Activated naive CD4-positive, alpha-beta T cell (primary cell): ENCODE data around the gene INCA1.

Source experiments
- DNase-seq, 4 experiments: peaks; one replicate each; lab custom pipeline; 2025; lab: John Stamatoyannopoulos, UW

INCA1 gene

DNA sequence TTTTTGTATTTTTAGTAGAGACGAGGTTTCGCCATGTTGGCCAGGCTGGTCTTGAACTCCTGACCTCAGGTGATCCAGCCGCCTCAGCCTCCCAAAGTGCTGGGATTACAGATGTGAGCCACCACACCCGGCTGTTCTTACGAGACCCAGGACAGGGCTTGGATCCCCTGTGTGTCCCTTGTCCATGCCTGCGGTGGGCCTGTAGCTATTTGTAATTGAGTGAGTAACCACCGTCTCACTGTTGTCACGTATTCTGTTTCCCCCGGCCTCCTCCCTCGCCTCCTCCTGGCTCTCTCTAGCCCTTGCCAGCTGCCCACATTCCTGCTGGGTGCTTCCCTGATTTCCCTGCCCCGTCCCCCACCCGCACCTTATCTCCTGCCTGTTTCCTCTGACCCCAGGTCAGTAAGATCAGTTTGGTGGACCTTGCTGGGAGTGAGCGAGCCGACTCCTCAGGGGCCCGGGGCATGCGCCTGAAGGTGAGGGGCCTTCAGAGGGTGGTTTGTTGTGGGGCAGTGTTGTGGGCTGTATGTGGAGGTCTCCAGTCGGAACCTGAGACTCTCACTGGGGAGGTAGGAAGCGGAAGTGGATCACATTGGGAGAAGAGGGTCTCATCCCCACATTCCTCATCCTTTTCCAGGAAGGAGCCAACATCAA lies 6.0 kb upstream of the INCA1 start:
- DNase-seq: no peak

DNA sequence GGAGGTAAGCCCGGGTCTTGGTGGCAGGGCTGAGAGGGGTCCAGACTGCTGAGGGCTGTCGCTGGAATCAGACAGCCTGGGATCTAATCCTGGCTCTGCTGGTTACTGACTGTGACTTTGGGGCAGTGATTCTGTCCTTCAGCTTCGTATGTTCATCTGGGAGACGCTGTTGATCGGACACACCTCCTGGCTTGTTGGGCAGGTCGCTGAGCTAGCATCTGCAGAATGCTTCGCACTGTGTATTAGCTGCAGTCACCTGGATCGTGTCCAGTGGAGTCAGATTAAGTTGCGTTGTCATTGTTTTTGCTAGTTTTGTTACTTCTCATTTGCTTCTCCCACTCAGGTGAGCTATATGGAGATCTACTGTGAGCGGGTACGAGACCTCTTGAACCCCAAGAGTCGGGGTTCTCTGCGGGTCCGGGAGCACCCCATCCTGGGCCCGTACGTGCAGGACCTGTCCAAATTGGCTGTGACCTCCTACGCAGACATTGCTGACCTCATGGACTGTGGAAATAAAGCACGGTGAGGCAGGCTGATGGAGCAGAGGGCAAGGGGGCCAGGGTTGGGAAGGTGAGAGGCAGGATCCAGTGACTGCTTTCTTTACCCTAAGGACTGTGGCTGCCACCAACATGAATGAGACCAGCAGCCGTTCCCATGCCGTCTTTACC lies 4.9 kb upstream of the INCA1 start:
- DNase-seq: no peak

DNA sequence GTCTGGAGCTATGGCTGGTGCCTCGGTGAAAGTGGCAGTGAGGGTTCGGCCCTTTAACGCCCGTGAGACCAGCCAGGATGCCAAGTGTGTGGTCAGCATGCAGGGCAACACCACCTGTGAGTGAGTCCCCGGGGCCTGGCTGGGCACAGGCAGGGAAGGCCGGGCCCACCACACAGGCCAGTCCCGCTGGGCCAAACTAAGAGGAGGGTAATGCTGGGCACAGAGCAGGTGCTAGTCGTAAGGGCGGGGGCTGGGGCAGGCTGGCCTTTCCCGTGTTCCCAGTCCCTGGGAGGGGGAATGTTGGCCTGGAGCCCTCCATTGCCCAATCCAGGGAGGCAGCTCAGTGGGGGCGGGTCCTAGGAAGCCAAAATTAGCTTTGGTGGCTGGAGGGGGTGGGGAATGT lies 2.9 kb upstream of the INCA1 start:
- no peak for DNase-seq

DNA sequence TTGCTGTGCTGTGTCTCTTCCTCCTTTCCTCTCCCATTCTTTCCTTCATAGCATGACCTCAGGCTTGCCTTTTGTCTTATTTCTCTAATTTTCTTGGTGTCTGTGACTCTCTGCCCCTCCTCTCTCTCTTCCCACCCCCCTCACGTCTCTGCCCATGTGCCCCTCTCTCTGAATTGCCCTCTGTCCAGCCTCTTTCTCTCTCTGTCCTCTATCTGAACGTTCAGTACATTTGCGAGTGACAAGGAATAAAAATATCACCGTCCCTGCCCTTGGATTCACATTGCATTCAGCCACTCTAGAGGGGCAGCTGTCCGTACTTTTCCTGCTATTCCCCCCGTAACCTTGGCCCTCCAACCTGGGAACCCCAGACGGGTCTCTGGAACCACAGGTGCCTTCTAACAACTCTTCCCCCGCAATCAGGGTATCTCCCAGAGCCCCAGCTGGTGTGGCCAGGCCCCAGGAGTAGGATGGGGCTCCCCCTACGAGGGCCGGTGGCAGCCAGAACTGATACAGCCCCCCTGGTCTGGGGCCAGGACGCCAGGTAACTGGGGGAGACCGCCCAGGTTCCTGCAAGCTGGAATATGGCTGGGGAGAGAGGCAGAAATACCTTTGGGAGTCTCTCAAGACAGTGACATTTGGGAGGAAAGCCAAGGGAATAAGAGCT lies 2.2 kb upstream of the INCA1 start:
- DNase-seq: no peak

DNA sequence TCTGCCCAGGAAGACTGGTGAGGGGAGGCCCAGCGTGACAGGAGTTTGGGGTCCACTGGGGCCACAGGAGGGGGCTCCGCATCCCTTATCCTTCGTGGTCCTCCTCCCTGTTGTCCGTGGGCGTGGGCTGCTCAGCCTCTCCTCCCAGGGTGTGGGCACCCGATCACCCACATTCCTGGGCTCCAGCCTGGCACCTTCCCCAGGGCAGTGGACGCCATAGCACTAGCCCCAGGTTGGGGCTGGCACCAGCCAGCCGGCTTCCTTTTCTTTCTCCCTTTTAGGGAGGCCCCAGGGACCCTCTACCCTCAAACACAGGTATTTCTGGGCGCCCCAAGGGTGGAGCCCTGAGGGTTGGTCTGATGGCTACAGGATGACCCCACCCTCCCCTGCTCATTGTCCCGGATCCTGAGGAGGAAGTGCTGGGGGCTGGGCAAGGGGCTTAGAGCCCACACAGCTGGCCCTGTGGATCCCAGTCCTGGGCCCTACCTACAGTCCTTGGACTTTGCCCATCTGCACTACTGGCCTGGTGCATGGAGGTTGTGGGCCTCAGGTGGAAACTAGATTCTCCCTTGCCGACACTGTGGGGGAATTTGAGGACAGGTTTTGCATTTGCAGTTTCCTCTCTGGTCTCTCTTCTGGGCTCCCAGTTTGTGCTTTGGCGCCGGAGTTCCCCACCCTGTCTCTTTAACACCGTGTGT lies 1.6 kb upstream of the INCA1 start:
- no peak for DNase-seq

DNA sequence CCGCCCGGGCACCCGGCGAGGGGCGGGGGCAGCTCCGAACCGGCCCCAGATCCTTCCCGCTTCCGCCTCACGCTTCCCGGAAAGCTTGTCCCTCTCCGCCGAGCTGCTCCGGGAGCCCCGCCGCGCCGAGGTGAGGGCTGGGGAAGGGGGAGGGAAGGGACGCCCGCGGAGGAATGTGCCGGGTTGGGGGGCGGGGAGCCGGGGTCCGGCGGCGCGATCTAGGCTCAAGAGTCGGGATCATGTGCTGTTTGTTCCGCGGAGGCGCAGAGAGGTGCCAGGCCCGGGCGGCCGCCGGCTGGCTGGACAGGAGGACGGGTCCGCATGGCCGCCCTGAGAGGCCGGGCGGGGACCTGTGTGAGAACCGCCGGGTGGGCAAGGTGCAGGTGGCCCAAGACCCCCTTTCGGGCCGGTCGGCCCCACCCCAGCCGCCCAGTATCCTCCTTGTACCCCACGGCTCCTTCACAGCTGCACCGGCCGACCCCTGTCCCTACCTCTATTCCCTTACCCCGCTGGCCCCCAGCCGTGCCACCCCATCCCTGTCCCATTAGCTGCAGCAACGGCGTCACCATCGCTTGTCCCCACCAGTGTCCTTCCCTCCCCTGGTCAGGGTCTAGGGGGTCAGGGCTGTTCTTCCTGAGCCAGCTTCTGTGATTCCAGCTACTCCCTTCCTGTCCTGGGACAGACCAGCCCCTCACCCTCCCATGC lies 857 bp upstream of the INCA1 start:
- peak in 1 of 4 experiments; percentile 42 for DNase-seq

DNA sequence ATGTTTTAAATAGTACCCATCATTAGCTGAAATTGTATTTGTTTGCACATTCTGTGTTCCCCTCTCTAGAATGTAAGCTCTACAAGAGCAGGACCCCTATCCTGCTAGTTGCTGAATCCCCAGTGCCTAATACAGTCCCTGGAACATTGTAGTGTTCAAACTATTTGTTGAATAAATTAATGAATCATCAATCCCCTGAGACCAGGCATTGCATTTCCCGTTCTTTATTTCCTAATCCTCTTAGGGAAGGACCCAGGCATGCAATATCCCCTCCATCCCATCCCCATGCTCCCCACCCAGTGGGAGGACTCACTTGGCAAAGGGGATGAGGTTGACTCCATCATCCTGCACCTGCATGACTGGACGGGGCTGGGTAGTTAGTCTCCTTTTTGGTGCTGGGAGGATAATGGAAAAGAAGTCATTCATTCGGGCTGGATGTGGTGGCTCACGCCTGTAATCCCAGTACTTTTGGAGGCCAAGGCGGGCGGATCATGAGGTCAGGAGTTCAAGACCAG lies 3.2 kb downstream of the INCA1 start:
- no peak for DNase-seq

DNA sequence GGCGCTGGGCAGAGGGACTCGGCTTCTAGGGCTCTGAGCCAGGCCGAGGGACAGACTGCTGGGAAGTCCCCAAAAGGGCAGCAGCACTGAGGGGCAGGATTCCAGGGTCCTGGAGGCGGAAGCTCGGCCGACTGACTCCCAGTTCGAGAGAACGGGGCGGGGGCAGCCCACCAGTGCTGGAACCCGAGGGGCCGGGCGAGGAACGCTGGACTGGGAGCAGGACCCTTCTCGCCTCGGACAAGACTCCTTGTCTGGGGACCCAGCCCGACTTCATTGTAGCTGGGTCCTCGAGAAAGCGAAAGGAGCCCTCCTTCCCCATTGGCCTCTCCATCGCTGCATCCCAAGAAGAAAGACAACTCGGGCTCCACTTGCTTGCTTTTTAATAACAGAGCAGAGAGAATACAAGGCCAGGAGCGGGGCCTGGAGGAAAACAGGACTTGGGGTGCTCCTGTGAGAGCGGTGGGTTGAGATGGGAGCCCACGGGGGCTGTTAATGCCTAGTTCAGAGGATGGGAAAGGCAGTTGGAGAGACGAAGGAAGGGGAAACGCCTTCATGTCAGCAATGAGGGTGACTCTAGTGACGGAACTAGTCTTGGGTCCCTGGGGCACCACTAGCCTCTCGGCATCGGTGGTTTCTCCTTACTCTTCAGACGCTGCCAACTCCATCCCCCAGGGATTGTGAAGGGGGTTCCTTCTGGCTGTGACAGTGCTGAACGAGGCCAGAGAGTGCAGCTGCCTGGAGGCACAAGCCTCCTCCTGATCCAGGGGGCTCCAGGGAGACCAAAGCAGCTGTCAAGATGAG lies 9.4 kb downstream of the INCA1 start:
- no peak for DNase-seq

DNA sequence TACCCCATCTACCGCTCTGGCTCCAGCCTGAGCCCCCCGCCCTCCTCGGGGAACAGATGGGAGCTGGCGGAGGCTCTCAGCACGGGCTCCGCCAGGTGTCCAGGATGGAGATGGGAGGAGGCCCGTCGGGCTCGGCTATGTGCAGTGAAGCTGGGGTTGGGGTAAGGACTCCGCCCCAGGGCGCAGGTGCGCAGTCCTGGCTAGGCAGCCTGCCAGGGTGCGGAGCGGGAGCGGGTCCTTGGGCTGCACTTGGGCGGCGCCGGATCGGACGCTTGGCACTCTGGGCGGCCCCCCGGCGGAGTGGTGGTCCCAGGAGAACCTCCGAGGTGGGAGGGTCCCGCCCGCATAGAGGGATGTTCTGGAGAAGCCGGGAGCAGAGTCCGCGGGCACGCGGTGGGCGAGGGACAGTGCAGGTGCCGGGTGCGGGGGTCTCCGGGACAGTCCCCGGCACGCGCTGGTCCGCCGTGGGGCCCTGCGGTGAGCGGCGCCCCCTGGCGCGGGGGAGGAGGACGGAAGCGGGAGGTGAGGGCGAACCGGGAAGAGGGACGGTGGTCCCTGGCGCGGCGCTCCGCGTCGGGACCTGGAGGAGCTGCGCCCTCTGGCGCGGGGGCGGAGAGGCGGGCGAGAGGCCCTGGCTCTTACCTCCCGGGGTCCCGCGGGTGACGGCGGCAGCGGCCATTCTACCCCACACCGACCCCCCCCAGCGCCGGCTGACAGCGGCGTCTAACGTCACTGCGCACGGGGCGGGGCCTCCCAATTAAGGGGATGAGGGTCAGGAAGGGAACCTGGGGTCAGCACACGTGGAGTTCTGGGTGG lies 10.2 kb downstream of the INCA1 start, which contains the start of gene CAMTA2:
Gene CAMTA2 (minus strand): TSS at position 725 of the 816 bp plus-strand sequence. CDS start 1,453 bp downstream, outside the sequence.
- DNase-seq: peak; percentile 49 to 82 (median 70)

DNA sequence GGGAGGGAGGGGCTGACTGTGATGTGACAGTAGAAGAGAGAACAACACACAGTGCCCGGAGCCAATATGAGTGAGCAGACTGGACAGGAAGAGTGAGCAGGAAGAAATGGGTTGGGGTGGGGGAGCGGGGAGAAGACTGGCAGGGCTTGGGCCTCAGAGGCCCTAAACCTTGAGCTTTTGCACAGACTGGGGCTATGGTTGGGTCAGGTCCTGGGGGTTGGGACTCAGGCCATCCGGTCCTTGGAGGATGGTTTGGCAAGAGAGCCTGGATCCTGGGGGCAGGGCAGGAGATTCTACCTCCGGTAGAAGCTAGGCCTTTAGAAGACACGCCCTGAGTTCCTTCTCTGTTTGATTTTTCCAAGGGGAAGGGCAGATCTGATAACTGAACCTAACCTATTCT lies 10.9 kb downstream of the INCA1 start:
- no peak for DNase-seq

DNA sequence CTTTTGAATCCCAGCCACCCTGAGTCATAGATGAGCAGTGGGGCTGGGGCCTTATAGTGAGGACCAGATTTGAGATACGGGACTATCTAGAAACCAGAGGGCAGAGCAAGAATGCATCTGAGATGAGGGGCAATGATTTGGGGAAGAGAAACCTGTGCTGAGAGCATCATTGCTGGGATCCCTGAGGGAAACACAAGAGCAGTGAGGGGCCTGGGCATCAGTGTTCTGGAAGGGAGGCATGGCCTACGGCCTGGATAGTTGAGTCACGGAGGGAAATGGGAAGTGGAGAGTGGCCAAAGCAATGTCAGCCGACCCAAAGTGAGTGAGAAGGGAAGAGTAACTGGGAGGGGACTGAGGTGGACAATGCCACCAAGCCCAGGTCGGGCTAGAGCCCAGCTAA lies 15.0 kb downstream of the INCA1 start:
- DNase-seq: no peak

DNA sequence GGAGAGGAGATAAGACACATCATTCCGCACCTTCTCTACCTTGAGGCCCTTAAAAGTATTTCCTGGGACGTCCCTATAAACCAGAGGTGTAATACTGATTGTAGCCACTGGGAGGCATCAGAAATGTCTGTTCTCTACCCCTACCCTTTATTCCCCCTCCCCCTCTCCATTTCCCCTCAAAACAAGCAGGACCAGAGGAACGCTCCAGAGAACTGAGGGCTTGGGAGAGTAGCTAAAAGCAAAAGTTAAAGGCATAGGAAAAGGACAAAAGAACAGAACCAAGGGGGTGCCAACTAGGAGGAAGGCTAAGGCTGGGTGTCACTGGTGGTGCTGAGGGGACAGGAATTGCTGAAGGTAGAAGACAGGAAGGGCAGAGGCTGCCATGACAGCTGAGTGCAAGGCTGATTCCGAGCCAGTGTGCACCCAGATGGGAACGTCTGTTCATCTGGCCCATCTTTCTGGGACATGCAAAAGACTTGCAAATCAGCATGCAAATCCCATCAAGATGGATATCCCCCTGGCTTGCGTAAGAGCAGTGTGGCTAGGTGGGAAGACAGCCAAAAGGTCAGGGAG lies 16.6 kb downstream of the INCA1 start:
- DNase-seq: no peak

DNA sequence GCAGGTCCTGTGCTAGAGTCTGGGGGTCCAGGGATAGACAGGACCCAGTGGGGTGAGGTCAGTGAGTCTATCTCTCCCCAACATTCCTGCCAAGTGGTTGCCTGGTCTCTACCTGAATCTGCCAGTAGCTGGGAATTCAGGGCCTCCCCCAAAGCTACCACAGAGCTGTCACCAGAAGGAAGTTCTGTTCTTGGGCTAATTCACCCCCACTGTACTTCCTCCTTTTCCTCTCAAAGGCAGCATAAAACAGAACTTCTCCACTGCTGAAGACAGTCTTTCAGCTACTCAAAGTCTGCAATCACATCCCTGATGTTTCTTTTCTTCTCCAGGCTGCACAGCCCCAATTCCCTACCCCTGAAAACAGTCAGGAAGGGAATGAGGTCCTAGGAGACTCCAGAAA lies 18.6 kb downstream of the INCA1 start:
- DNase-seq: no peak

DNA sequence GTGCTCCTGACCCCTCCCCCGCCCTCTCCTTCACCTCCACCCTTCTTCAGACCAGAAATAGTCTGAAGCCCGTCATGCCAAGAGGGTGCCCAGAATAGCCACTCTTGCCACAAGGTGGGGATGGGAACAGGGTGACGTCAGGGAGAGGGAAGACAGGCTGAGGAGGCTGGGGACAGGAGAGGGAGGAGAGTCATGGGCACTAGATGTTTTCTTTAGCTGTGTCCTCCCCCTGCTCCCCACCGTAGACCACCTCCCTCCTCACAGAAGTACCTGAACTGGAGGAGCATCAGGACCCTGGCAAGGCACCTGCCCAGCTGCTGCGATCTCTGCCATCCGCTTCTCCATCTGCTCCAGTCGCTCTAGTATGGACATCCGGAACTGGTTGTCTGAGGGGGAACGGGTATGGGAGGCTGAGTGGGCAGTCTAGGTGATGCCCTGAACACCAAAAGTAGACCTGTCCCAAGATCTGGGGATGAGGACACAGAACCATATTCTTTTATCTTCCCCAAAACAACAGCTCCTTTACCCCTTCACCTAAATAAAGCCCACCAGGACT lies 23.1 kb downstream of the INCA1 start:
- DNase-seq: no peak

DNA sequence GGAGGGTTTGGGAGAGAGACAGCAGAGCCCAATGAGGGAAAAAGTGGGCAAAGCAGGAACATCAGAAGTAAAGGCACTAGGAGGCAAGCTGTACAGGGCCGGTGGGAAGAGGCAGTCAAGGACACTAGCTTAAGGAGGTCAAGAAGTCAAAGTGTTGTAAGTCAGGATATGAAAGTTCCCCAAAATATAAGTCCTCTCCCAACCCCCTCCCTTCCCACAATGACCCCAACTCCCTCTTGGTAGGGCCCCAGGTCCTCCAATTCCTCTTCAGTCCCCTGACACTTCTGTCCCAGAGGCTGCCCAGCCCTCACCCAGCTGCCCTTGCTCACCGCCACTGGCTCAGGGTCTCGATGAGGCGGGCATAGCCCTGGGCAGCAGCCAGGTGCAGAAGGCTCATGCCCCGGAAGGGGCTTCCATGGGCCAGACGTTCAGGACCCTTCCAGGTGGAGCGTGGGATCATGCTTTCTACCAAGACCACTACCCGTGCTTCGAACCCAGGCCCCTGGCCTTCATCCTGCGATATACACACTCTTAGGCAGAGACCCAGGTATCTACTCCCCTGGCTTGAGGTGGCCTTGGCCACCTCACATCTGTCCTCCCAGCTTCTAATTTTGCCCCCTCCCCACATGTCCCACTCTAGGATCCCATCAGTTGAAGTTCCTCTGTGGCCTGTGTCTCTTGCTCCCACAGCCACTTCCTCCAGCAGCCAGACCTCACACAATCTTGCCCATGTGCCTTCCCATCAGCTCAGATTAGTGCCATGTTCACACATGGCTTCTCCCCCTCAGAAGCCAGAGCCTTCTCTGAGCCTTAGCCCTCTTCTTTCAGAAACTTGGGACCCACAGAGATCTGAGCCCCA lies 23.8 kb downstream of the INCA1 start:
- no peak for DNase-seq

DNA sequence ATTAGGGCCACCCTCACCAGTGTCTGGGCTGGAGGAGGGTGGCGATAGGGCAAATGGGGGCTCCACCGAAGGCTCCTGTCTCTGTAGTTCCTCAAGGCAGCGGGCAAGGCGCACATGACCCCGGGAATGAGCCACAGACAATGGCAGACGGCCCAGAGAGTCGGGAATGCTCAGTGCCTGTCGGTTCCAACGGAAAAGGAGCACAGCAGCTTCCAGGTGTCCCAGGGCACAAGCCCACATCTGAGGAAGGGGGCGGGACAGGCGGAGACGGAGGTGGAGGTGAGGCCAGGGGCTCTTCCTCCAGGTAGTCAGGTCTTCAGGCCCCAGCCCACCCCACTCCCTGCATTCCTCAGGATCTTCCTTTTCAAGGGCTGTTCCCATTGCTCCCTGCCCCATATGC lies 24.6 kb downstream of the INCA1 start:
- DNase-seq: no peak

DNA sequence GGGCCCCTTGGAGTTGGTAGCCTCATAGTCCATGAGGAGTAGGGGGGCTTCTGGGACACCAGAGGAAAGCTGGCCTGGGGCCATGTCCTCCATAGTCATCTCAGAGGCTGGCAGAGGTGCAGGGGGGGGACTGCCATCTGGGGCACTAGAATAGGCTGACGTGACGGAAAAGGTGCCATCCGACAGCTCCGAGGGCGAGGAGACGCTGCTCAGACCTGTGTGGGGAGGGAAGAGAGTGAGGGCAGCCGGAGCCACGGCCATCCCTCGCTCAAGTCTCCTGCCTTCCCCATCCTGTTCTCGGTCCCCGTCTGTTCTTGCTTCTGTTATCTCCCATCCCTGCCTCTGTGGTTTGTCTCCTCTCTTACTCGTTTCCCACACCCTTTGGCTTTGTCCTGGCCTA lies 25.0 kb downstream of the INCA1 start:
- DNase-seq: no peak

DNA sequence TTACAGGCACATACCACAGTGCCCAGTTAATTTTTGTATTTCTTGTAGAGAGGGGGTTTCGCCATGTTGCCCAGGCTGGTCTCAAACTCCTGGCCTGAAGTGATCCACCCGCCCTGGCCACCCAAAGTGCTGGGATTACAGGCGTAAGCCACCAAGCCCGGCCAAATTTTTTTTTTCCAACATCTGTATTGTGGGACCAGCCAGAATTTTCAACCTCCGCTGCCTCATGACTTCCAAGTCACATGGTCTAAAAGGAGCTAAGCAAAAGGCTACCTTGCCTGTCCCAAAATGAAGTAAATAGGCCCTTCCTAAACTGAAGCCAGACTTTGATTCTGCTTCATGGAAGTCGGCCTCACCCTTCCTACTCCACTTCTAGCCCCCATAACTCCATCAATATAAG lies 25.5 kb downstream of the INCA1 start:
- DNase-seq: no peak
